ENCODE results near the gene NLRP8.
"Not testable (repeated sequence)": the region's sequence is repeated elsewhere in the genome, so short reads cannot be mapped to it uniquely, and the experiment has no call there.

NLRP8 gene

GRCh38 chr19:55973982-55974381, 26.4 kb downstream of the NLRP8 start:
- no peak for DNase-seq (ENCODE audit: low spot score)

- no peak for DNase-seq (ENCODE audit: low spot score)
These were observed 32.8 kb downstream of the NLRP8 start for GRCh38 chr19:55980415-55980814.

DNA sequence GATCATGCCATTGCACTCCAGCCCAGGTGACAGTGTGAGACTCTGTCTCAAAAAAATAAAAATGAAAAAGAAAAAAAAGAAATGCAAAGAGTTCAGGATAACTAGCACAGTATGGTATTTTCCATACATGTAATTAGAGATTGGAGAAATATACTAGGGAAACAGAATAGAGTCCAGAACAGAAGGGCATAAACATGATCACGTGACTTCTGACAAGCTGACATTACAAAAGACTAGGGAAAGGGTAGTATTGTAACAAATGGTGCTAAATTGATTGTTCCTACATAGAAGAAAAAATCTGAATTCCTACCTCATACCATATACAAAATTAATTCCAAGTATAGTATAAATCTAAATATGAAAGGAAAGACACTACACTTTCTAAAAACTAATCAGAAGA, 37.6 kb downstream of the NLRP8 start:
- no peak for DNase-seq (ENCODE audit: low spot score)

GRCh38 chr19:55986487-55986886, 38.9 kb downstream of the NLRP8 start, which contains the start of gene NLRP5:
TSS of gene NLRP5 (plus strand) at chr19:55986775.
- no peak for DNase-seq (ENCODE audit: low spot score)

DNA sequence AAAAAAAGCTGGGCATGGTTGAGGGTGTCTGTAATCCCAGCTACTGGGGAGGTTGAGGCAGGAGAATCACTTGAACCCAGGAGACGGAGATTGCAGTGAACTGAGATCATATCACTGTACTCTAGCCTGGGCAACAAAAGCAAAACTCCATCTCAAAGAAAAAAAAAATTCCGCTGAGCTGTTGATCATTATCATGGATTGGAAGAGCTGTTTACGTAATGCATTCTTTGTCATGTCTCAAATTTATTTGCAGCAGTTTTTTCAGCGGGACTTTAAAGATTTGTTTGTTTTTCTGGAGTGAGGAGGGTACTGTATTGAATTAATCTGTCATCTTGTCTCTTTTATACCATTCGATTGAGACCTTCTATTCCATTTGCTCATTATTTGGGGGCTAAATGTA, 43.2 kb downstream of the NLRP8 start:
- DNase-seq (ENCODE audit: low spot score), result no peak

GRCh38 chr19:55993492-55993891, 45.9 kb downstream of the NLRP8 start:
- no peak for DNase-seq (ENCODE audit: low spot score)

GRCh38 chr19:56014765-56015164, 67.1 kb downstream of the NLRP8 start:
- no peak for DNase-seq (ENCODE audit: low spot score)

- DNase-seq (ENCODE audit: low spot score), result no peak
These were observed 68.1 kb downstream of the NLRP8 start for GRCh38 chr19:56015756-56016155.

DNA sequence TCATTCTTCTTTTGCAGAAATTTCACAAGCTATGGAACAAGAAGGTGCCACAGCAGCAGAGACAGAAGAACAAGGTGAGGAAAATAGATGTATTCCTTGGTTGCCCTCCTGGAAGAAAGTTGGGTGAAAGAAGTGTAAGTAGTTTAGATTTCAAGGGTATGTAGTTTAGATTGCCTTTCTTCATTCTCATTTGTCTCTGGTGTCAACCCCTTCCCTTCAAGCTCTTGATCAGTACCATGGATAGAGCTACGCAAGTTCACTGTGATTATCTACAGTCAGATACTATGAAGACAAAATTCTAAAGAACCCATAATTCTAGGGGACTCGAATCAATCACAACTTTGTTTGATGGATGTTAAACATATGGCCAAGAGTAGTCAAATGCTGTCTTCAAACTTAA, 71.7 kb downstream of the NLRP8 start:
- not testable (repeated sequence) for DNase-seq (ENCODE audit: low spot score)

GRCh38 chr19:56020355-56020975, 72.8 kb downstream of the NLRP8 start:
- DNase-seq (ENCODE audit: low spot score), result not testable (repeated sequence)

DNA sequence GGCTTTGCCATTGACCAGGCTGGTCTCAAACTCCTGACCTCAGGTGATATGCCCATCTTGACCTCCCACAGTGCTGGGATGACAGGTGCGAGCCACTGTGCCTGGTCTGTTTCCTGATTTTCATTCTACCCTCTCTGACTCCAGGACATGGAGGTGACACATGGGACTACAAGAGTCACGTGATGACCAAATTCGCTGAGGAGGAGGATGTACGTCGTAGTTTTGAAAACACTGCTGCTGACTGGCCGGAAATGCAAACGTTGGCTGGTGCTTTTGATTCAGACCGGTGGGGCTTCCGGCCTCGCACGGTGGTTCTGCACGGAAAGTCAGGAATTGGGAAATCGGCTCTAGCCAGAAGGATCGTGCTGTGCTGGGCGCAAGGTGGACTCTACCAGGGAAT, 79.1 kb downstream of the NLRP8 start:
- DNase-seq (ENCODE audit: low spot score), result no peak
